GM12875 (cell line): ENCODE measurements around the gene PRR29.
A peak's percentile ranks its signal among the peaks of the same experiment; 100 is the strongest.

Experiments used
- H3K4me3 ChIP-seq: one replicate; pipeline ENCODE4 v1.5.1; 2011; ENCODE audit warnings: low read depth, low read length, control low read depth
- CTCF ChIP-seq: IDR thresholded peaks from 2 replicates; pipeline ENCODE4 v1.5.1; 2011; ENCODE audit warnings: low read depth, mild to moderate bottlenecking, control low read depth, inconsistent platforms, low read length, moderate library complexity, borderline replicate concordance; ENCODE audit not compliant: insufficient read depth

The PRR29 gene

GRCh38 chr17:63998721-63999679 is 849 bp downstream of the PRR29 start:
- H3K4me3 ChIP-seq = peak overlapping the region; percentile 41
- no peak for TF ChIP-seq CTCF

GRCh38 chr17:63999680-64000531 is 1.8 kb downstream of the PRR29 start:
- no peak overlapping the region for H3K4me3 ChIP-seq
- TF ChIP-seq CTCF = no peak

- no peak overlapping the region for H3K4me3 ChIP-seq
- no peak for TF ChIP-seq CTCF
Observed at GRCh38 chr17:64001091-64001579, 3.0 kb downstream of the PRR29 start.

- no peak for TF ChIP-seq CTCF
- no peak overlapping the region for H3K4me3 ChIP-seq
Observed at GRCh38 chr17:64001763-64002529, 3.8 kb downstream of the PRR29 start.

- no peak overlapping the region for H3K4me3 ChIP-seq
- no peak for TF ChIP-seq CTCF
Observed at GRCh38 chr17:64002658-64003525, 4.7 kb downstream of the PRR29 start.
